Measurements from ENCODE around the gene LARGE2. TPM values are rescaled to one million over a fixed set of nuclear protein-coding genes. Genes with fewer than 3 reads are reported as not detected.

LARGE2 gene
- total RNA-seq, 1 experiment from 2014 or later = not detected

DNA sequence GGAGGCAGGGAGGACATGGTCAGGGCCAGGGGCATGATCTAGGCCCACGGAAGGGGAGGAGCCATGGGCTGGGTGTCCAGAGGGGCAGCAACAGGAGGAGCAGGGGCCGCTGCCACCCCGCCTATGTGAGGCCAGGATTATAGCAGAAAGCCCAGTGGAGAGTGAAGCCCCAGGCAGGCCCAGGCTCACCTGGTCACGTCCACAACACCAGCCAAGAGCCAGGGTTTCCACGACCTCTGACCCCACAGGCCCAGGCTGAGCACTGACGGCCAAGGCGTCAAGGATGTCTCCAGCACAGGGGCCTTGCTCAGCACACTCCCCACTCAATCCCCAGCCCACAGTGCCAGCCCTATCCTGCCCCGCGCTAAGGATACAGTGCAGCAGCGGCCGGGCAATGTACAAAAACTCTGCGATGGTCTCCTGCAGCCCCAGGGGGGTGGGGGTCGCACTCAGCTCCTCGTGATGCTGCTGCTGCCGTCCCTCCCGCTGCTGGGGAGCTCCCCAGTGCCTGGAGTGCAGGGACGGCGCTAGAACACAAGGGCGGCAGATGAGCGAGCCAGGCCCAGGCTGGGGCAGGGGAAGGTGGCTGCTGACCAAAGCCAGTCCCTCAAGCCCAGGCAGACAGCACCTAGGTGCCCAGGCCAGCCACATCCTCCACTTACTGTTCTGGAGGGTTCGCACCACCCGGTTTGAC lies 8.4 kb upstream of the LARGE2 start:
- DNase-seq (ENCODE audit: low read depth) = no peak

DNA sequence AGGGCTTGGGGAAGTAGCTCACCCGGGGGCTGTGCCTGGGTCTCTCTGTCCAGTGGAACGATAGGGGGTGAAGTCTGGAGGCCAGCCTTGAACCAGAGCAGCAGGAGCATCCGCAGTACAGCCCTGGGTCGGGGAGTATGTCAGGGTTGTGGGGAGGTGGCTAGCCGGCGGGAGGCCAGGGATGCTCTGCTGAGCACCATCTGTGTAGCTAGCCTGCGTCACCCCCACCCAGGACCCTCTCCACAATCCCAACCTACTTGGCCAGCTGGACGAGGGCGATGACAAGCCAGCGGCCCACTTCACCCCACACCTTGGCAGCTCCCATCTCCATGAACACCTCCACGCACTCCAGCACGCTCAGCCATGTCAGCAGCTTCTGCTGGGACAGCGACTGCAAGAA lies 7.0 kb upstream of the LARGE2 start:
- DNase-seq (ENCODE audit: low read depth) = no peak

DNA sequence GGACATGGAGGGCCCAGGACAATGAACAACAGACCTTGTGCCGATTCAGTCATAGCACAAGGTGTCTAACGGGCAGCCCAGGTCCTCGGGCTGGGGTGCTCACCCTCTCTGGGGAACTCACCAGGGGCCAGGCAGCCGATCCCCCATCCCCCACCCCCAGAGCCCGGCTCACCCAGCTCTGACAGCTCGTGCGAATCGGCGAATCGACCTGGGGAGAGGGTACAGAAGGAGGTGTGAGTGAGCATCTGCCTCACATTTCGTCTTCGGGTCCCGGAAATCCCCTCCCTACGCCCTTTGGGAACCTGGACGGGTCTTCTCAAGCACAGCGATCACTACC lies 5.2 kb upstream of the LARGE2 start:
- DNase-seq (ENCODE audit: low read depth) = no peak

DNA sequence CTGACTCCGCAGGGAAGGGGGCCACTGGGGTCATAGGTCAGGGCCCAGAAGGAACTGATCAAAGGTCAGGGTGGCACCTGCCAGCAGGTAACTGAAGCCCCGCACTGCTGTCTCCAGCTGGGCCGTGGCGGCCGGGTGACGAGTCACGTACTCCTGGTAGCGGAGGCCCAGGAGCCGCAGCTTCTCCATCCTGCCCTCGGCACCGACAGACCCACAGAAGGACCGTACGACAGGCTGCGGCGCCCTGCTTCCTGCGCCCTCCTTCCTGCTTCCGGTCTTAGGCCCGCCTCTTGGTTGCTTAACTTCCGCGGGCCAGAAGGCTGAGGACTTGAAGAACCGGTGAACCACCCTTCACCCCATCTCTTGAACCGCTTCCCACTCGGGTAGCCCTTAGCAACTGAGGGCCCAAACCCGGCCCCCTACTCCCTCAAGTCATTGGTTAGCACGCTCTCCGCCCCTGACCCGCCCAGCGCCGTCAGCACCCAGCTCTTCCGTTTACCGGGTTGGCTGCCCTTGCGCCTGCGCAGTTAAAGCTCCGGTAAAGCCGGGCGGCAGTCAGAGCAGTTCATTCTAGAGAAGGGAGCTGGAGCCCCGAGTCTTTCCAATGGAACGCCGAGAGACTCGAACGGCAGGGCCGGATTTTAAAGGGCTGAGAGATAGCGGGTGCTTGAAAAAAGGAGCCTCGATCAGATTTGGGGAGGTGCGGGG lies 4.7 kb upstream of the LARGE2 start, which contains the start of gene PEX16:
Gene PEX16 (minus strand): TSS at position 255 of the 708 bp plus-strand sequence. CDS start 66 bp downstream, at position 189.
- DNase-seq (ENCODE audit: low read depth) = peak; percentile 99

DNA sequence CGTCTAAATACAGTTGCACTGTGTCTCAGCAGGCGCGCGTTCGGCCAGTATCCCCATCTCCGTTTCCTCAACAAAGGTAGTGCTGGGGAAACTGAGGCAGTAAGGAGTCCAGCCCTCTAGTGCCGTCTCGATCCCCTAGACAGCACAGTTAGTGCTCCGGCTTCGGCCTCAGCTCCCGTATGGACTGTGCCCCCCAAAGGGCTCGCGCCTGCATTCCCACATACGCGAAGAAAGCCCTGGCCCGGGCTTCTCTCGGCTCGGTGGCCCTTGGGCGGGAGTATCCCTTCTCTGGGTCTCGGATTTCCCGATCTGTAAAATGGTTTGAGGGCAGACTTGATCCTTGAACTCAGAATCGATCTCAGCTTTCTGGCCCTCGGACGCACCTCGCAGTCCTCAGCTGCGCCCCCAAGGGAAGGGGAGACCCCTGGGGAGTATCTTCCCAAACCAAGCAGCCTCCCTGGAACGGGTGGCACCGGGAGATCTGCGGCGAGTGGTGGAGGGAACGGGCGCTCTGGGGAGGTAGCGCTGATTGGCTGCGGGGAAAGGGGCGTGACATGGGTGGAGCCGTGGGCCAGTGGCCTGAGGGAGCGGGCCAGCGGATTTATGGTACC lies 4.0 kb upstream of the LARGE2 start:
- peak; percentile 73 for DNase-seq (ENCODE audit: low read depth)

DNA sequence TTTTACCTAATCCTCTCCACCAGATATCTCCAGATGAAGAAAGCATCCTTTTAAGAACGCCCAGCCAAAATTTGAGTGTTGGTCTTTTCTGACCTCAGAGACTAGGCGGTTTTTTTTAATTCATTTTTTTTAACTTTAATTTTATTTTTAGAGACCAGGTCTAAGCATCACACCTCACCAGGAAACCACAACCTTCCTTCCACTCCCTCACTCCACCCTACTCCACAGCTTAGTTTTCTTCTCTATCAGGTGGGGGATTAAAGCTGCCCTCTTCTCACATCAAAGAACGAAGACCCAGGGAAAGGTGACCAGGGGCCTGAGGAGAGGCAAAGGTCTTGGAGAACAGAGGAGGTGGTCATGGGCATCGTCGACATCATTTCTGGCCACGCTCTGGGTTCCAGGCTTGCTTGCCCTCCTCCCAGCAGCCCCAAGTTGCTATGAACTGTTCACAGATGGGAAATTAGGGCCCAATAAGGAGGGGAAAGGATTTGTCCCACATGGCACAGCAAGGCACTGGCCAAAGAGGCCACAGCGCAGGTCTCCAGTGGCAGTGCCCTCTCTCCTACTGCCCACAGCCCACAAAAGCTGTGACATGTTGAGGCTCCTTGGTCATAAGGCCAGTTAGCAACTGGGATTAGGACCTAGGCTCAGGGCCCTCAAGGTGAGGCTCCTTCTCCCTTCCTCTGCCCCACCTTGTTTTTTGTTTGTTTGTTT lies 3.3 kb upstream of the LARGE2 start:
- DNase-seq (ENCODE audit: low read depth) = no peak

DNA sequence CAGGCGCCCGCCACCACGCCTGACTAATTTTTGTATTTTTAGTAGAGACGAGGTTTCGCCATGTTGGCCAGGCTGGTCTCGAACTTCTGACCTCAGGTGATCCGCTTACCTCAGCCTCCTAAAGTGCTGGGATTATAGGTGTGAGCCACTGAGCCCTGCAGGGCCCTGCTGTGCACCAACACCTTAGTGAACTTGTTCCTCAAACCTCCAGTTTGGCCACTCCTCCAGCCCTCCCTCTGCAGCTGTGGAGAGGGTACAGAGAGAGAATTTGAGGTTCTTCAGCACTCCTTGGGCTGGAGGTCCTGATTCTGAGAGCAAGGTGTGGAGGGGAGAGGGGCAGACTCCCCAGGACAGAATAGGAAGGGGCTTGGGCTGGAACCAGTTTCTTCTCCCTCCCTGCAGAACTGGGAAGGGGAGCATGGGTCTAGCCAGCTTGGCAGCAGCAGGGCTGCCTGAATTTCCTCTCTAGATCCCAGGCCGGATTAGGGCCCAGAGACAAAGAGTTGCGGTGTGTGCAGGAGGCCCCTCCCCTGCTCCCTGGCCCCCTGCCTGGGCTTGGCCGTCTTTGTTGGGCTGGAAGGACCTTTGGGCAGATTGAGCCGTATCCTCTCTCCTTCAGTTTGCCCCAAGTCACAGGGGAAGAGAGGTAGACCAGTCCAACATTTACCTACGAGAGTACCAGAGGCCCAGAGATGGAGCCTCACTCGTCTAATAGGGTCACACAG lies 2.5 kb upstream of the LARGE2 start:
- no peak for DNase-seq (ENCODE audit: low read depth)

DNA sequence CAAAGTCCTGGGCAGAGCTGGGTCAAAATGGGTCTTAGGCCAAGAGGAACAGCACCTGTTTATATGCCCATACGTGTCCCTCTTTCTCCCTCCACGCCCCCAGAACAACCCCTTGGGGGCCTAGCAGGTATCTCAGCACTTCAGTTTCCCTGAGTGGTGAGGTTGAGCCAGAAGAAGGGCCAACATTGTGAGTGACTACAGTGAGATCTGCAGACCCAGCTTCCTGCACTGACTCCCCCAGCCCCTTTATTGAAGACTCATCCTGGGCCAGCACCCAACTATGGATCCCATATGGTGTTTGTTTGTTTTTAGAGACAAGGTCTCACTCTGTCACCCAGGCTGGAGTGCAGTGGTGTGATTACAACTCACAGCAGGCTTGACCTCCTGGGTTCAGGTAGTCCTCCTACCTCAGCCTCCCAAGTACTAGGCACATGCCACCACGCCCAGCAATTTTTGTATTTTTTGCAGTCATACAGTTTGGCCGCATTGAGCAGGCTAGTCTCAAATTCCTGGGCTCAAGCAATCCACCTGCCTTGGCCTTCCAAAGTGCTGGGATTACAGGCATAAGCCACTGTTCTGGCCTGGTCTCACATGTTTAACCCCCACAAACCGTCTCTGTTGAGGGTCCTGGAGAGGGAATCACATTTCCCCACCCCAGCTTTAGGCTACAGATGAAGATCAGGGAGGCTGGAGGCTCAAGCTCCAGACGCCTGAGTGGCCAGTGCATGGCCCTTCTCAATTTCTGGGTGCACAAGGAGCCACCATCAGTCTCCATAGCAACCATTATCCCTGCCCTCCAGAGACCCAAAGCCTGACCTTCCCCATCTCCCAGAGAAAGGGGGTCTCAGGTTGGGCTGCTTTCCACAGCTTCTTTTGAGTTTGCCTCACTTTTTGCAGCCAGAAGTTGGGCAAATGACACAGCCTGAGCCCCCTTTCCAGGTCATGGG lies 1.7 kb upstream of the LARGE2 start:
- DNase-seq (ENCODE audit: low read depth) = no peak

GRCh38 chr11:45921561-45922424 lies 663 bp upstream of the LARGE2 start:
- DNase-seq (ENCODE audit: low read depth) = no peak

GRCh38 chr11:45924036-45924915 lies 1.8 kb downstream of the LARGE2 start:
- DNase-seq (ENCODE audit: low read depth) = no peak

GRCh38 chr11:45924927-45925326 lies 2.5 kb downstream of the LARGE2 start:
- no peak for DNase-seq (ENCODE audit: low read depth)

GRCh38 chr11:45925550-45925949 lies 3.1 kb downstream of the LARGE2 start:
- no peak for DNase-seq (ENCODE audit: low read depth)

DNA sequence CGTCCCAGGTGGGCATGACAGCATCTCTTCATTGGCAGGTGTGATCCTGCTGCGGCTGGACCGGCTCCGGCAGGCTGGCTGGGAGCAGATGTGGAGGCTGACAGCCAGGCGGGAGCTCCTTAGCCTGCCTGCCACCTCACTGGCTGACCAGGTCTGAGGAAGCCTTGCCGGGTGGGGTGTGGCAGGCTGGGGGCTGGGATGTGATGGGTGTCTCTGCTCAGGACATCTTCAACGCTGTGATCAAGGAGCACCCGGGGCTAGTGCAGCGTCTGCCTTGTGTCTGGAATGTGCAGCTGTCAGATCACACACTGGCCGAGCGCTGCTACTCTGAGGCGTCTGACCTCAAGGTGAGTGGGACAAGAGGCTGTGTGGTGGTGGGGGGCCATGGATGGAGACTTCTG lies 3.5 kb downstream of the LARGE2 start:
- DNase-seq (ENCODE audit: low read depth) = no peak

DNA sequence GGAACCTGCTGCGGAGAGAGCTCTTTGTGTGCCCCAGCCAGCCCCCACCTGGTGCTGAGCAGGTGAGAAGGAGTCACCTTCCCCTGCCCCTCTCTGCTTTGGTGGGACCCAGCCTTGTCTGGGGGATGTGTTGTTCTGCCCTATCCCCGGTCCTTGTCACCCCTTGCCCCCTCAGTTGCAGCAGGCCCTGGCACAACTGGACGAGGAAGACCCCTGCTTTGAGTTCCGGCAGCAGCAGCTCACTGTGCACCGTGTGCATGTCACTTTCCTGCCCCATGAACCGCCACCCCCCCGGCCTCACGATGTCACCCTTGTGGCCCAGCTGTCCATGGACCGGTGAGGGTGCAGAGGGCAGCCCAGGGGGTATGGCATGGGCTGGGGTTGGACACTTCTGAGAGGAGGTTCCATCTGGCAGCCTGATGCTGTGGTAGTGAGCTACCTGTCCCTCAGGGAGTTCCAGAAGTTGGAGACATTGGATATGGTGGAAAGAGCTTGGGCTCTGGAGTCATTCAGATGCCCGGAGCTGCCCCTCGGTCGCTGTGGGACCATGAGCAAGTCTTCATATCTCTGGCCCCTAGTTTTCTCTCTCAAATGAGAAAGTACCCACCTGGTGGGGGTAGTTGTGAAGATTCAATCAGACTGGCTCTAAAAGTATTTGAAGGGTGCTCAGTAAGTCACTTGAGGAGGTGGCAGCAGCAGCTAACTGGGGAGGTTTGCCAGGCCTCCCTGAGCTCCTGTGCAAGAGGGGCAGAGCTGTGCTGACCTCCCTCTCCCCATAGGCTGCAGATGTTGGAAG lies 4.3 kb downstream of the LARGE2 start:
- no peak for DNase-seq (ENCODE audit: low read depth)

DNA sequence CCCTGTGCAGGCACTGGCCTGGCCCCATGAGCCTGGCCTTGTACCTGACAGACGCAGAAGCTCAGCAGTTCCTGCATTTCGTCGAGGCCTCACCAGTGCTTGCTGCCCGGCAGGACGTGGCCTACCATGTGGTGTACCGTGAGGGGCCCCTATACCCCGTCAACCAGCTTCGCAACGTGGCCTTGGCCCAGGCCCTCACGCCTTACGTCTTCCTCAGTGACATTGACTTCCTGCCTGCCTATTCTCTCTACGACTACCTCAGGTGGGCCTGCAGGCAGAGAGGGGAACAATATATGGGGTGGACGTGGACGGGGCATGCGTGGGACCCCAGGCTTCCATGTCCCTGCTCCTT lies 4.9 kb downstream of the LARGE2 start:
- DNase-seq (ENCODE audit: low read depth) = no peak

- DNase-seq (ENCODE audit: low read depth) = no peak
Measured at GRCh38 chr11:45927684-45928413, 5.4 kb downstream of the LARGE2 start.
